Measurements from ENCODE around the gene LETM1. TPM values are rescaled to one million over a fixed set of nuclear protein-coding genes. Genes with fewer than 3 reads are reported as not detected.
A peak's percentile ranks its signal among the peaks of the same experiment; 100 is the strongest.

The LETM1 gene
- total and polyA plus RNA-seq, 2 of the 13 experiments (the other 11 are each of a cell fraction or from before 2014, with no cell fraction given), result 9.7 to 41.6 TPM

GRCh38 chr4:1777822-1778641 lies 77.9 kb downstream of the LETM1 start (continued):
- no peak for TF ChIP-seq ZSCAN30 (CRISPR knock-in tag; IDR thresholded peaks at IDR 0.05)
- TF ChIP-seq CENPX (CRISPR knock-in tag; IDR thresholded peaks at IDR 0.05), result no peak
- no peak for TF ChIP-seq THYN1 (CRISPR knock-in tag; IDR thresholded peaks at IDR 0.05; ENCODE audit: borderline replicate concordance, low read depth)
- TF ChIP-seq NFYC (CRISPR knock-in tag; IDR thresholded peaks at IDR 0.05), result peak; percentile 45; the same call in 1 of the 2 replicates
- TF ChIP-seq ZNF451 (CRISPR knock-in tag; IDR thresholded peaks at IDR 0.05), result no peak
- no peak for TF ChIP-seq NR2F1 (CRISPR knock-in tag; IDR thresholded peaks at IDR 0.05)
- no peak for TF ChIP-seq ZNF343 (CRISPR knock-in tag; IDR thresholded peaks at IDR 0.05)
- TF ChIP-seq LCORL (IDR thresholded peaks at IDR 0.05), result no peak
- peak; percentile 83 for TF ChIP-seq LCORL (CRISPR knock-in tag; IDR thresholded peaks at IDR 0.05)
- TF ChIP-seq LRRFIP1 (CRISPR knock-in tag; conservative IDR thresholded peaks at IDR 0.05), result no peak
- TF ChIP-seq SCMH1 (CRISPR knock-in tag; IDR thresholded peaks at IDR 0.05; ENCODE audit: borderline replicate concordance), result no peak
- TF ChIP-seq ZNF580 (CRISPR knock-in tag; IDR thresholded peaks at IDR 0.05; ENCODE audit: borderline replicate concordance, low read depth), result no peak
- TF ChIP-seq DR1 (CRISPR knock-in tag; IDR thresholded peaks at IDR 0.05), result no peak
- TF ChIP-seq GABPB1 (CRISPR knock-in tag; IDR thresholded peaks at IDR 0.05), result peak; percentile 35; the same call in 1 of the 2 replicates
- no peak for TF ChIP-seq ZNF274 (CRISPR knock-in tag; IDR thresholded peaks at IDR 0.05)
- TF ChIP-seq ZNF256 (CRISPR knock-in tag; conservative IDR thresholded peaks at IDR 0.05), result no peak
- no peak for TF ChIP-seq CBX1 (IDR thresholded peaks at IDR 0.05; ENCODE audit: low read depth)
- TF ChIP-seq PHF5A (CRISPR knock-in tag; IDR thresholded peaks at IDR 0.05; ENCODE audit: low read depth, unreplicated experiment), result no peak
- TF ChIP-seq SMARCE1 (IDR thresholded peaks at IDR 0.05; ENCODE audit: borderline replicate concordance), result no peak
- TF ChIP-seq, protein P1, sequence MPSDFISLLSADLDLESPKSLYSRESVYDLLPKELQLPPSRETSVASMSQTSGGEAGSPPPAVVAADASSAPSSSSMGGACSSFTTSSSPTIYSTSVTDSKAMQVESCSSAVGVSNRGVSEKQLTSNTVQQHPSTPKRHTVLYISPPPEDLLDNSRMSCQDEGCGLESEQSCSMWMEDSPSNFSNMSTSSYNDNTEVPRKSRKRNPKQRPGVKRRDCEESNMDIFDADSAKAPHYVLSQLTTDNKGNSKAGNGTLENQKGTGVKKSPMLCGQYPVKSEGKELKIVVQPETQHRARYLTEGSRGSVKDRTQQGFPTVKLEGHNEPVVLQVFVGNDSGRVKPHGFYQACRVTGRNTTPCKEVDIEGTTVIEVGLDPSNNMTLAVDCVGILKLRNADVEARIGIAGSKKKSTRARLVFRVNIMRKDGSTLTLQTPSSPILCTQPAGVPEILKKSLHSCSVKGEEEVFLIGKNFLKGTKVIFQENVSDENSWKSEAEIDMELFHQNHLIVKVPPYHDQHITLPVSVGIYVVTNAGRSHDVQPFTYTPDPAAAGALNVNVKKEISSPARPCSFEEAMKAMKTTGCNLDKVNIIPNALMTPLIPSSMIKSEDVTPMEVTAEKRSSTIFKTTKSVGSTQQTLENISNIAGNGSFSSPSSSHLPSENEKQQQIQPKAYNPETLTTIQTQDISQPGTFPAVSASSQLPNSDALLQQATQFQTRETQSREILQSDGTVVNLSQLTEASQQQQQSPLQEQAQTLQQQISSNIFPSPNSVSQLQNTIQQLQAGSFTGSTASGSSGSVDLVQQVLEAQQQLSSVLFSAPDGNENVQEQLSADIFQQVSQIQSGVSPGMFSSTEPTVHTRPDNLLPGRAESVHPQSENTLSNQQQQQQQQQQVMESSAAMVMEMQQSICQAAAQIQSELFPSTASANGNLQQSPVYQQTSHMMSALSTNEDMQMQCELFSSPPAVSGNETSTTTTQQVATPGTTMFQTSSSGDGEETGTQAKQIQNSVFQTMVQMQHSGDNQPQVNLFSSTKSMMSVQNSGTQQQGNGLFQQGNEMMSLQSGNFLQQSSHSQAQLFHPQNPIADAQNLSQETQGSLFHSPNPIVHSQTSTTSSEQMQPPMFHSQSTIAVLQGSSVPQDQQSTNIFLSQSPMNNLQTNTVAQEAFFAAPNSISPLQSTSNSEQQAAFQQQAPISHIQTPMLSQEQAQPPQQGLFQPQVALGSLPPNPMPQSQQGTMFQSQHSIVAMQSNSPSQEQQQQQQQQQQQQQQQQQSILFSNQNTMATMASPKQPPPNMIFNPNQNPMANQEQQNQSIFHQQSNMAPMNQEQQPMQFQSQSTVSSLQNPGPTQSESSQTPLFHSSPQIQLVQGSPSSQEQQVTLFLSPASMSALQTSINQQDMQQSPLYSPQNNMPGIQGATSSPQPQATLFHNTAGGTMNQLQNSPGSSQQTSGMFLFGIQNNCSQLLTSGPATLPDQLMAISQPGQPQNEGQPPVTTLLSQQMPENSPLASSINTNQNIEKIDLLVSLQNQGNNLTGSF (CRISPR knock-in tag; IDR thresholded peaks at IDR 0.05), result 0 out of 2 replicates have a peak, but pooled peaks have one; percentile 68
- peak; percentile 44 for TF ChIP-seq ZFY (CRISPR knock-in tag; IDR thresholded peaks at IDR 0.05)
- no peak for TF ChIP-seq ZNF75D (CRISPR knock-in tag; IDR thresholded peaks at IDR 0.05; ENCODE audit: borderline replicate concordance)
- no peak for TF ChIP-seq EHMT2 (IDR thresholded peaks at IDR 0.05; ENCODE audit: borderline replicate concordance, low read depth, low read length)
